Measurements from ENCODE around the gene LCLAT1. TPM values are rescaled to one million over a fixed set of nuclear protein-coding genes. Genes with fewer than 3 reads are reported as not detected.

LCLAT1 gene
- polyA plus RNA-seq, 4 donors: 1.6 to 18.3 (median 7.1) TPM

- Histone ChIP-seq H3K4me3 (ENCODE audit: low read depth in 1 of 3, low read length in 3 of 3) (no peak overlapping the region), H3K27ac (ENCODE audit: low read depth in 1 of 3, low read length in 2 of 3) (no peak overlapping the region), H3K27me3 (ENCODE audit: control insufficient read depth in 3 of 3, insufficient read depth in 3 of 3, low read length in 3 of 3) (no peaks in the 10 kb centered on the region), H3K9me3 (ENCODE audit: control insufficient read depth in 2 of 2, insufficient read depth in 1 of 2, low read depth in 1 of 2, low read length in 1 of 2) (peaks cover 0 to 1% of the 10 kb centered on the region in 2 donors), H3K36me3 (ENCODE audit: control insufficient read depth in 3 of 3, insufficient read depth in 2 of 3, low read depth in 1 of 3, low read length in 3 of 3) (no peaks in the 10 kb centered on the region), H3K4me1 (ENCODE audit: control insufficient read depth in 3 of 3, insufficient read depth in 2 of 3, low read depth in 1 of 3, low read length in 2 of 3) (no peaks in the 10 kb centered on the region)
- no peak for FAIRE-seq
- 77 to 94% (median 90%) methylated on average over 1 of the region's 1 CpG for WGBS, 3 donors
- no peak for DNase-seq
Measured at GRCh38 chr2:30545875-30546274, 98.8 kb downstream of the LCLAT1 start.

- H3K27ac ChIP-seq (ENCODE audit: low read depth in 1 of 3, low read length in 2 of 3): no peak overlapping the region
- 94 to 98% (median 96%) methylated on average over 2 of the region's 2 CpGs for WGBS, 3 donors
- no peak for FAIRE-seq
Measured at GRCh38 chr2:30548386-30548785, 101.3 kb downstream of the LCLAT1 start.

GRCh38 chr2:30549096-30549495 is 102.0 kb downstream of the LCLAT1 start:
- Histone ChIP-seq H3K9me3 (ENCODE audit: control insufficient read depth in 2 of 2, insufficient read depth in 1 of 2, low read depth in 1 of 2, low read length in 1 of 2) (peaks cover 0 to 8% of the 10 kb centered on the region in 2 donors), H3K36me3 (ENCODE audit: control insufficient read depth in 3 of 3, insufficient read depth in 2 of 3, low read depth in 1 of 3, low read length in 3 of 3) (peaks cover 0 to 1% (median 0%) of the 10 kb centered on the region in 3 donors), H3K27me3 (ENCODE audit: control insufficient read depth in 3 of 3, insufficient read depth in 3 of 3, low read length in 3 of 3) (no peaks in the 10 kb centered on the region), H3K27ac (ENCODE audit: low read depth in 1 of 3, low read length in 2 of 3) (no peak overlapping the region), H3K4me1 (ENCODE audit: control insufficient read depth in 3 of 3, insufficient read depth in 2 of 3, low read depth in 1 of 3, low read length in 2 of 3) (no peaks in the 10 kb centered on the region), H3K4me3 (ENCODE audit: low read depth in 1 of 3, low read length in 3 of 3) (no peak overlapping the region)
- FAIRE-seq (no peak), DNase-seq (no peak)
- WGBS, 3 donors: 94 to 100% (median 96%) methylated on average over 2 of the region's 2 CpGs

More at GRCh38 chr2:30548386-30548785, 101.3 kb downstream of the LCLAT1 start:
- H3K27me3 ChIP-seq (ENCODE audit: control insufficient read depth in 3 of 3, insufficient read depth in 3 of 3, low read length in 3 of 3): no peaks in the 10 kb centered on the region
- peaks cover 0 to 8% of the 10 kb centered on the region in 2 donors for H3K9me3 ChIP-seq (ENCODE audit: control insufficient read depth in 2 of 2, insufficient read depth in 1 of 2, low read depth in 1 of 2, low read length in 1 of 2)
- no peaks in the 10 kb centered on the region for H3K4me1 ChIP-seq (ENCODE audit: control insufficient read depth in 3 of 3, insufficient read depth in 2 of 3, low read depth in 1 of 3, low read length in 2 of 3)
- peaks cover 0 to 1% (median 0%) of the 10 kb centered on the region in 3 donors for H3K36me3 ChIP-seq (ENCODE audit: control insufficient read depth in 3 of 3, insufficient read depth in 2 of 3, low read depth in 1 of 3, low read length in 3 of 3)
- DNase-seq: no peak
- H3K4me3 ChIP-seq (ENCODE audit: low read depth in 1 of 3, low read length in 3 of 3): no peak overlapping the region

GRCh38 chr2:30559544-30560275 is 112.7 kb downstream of the LCLAT1 start:
- H3K27me3 ChIP-seq (ENCODE audit: control insufficient read depth in 3 of 3, insufficient read depth in 3 of 3, low read length in 3 of 3): no peaks in the 10 kb centered on the region
- H3K27ac ChIP-seq (ENCODE audit: low read depth in 1 of 3, low read length in 2 of 3): no peak overlapping the region
- no peak for FAIRE-seq
- H3K4me3 ChIP-seq (ENCODE audit: low read depth in 1 of 3, low read length in 3 of 3): no peak overlapping the region
- no peaks in the 10 kb centered on the region for H3K4me1 ChIP-seq (ENCODE audit: control insufficient read depth in 3 of 3, insufficient read depth in 2 of 3, low read depth in 1 of 3, low read length in 2 of 3)
- DNase-seq: no peak
- 92 to 97% (median 94%) methylated on average over 1 of the region's 1 CpG for WGBS, 3 donors
- no peaks in the 10 kb centered on the region for H3K36me3 ChIP-seq (ENCODE audit: control insufficient read depth in 3 of 3, insufficient read depth in 2 of 3, low read depth in 1 of 3, low read length in 3 of 3)
- H3K9me3 ChIP-seq (ENCODE audit: control insufficient read depth in 2 of 2, insufficient read depth in 1 of 2, low read depth in 1 of 2, low read length in 1 of 2): no peaks in the 10 kb centered on the region

GRCh38 chr2:30561349-30561748 is 114.3 kb downstream of the LCLAT1 start:
- H3K36me3 ChIP-seq (ENCODE audit: control insufficient read depth in 3 of 3, insufficient read depth in 2 of 3, low read depth in 1 of 3, low read length in 3 of 3): peaks cover 0 to 2% (median 0%) of the 10 kb centered on the region in 3 donors
- FAIRE-seq (no peak), DNase-seq (no peak)
- 90 to 97% (median 94%) methylated on average over 1 of the region's 1 CpG for WGBS, 3 donors
- no peaks in the 10 kb centered on the region for H3K4me1 ChIP-seq (ENCODE audit: control insufficient read depth in 3 of 3, insufficient read depth in 2 of 3, low read depth in 1 of 3, low read length in 2 of 3)
- H3K27ac ChIP-seq (ENCODE audit: low read depth in 1 of 3, low read length in 2 of 3): no peak overlapping the region
- no peaks in the 10 kb centered on the region for H3K9me3 ChIP-seq (ENCODE audit: control insufficient read depth in 2 of 2, insufficient read depth in 1 of 2, low read depth in 1 of 2, low read length in 1 of 2)
- H3K27me3 ChIP-seq (ENCODE audit: control insufficient read depth in 3 of 3, insufficient read depth in 3 of 3, low read length in 3 of 3): no peaks in the 10 kb centered on the region
- H3K4me3 ChIP-seq (ENCODE audit: low read depth in 1 of 3, low read length in 3 of 3): no peak overlapping the region

GRCh38 chr2:30565851-30566358 is 118.9 kb downstream of the LCLAT1 start:
- Histone ChIP-seq H3K27me3 (ENCODE audit: control insufficient read depth in 3 of 3, insufficient read depth in 3 of 3, low read length in 3 of 3) (no peaks in the 10 kb centered on the region), H3K4me1 (ENCODE audit: control insufficient read depth in 3 of 3, insufficient read depth in 2 of 3, low read depth in 1 of 3, low read length in 2 of 3) (no peaks in the 10 kb centered on the region), H3K4me3 (ENCODE audit: low read depth in 1 of 3, low read length in 3 of 3) (no peak overlapping the region), H3K9me3 (ENCODE audit: control insufficient read depth in 2 of 2, insufficient read depth in 1 of 2, low read depth in 1 of 2, low read length in 1 of 2) (no peaks in the 10 kb centered on the region), H3K36me3 (ENCODE audit: control insufficient read depth in 3 of 3, insufficient read depth in 2 of 3, low read depth in 1 of 3, low read length in 3 of 3) (peaks cover 0 to 4% (median 2%) of the 10 kb centered on the region in 3 donors), H3K27ac (ENCODE audit: low read depth in 1 of 3, low read length in 2 of 3) (peak overlapping the region in 2 of 3 donors; percentile 37 to 66)
- FAIRE-seq: no peak
- WGBS, 3 donors: 60 to 88% (median 77%) methylated on average over 5 of the region's 5 CpGs
- peak in 1 of 2 donors; percentile 12 for DNase-seq

- Histone ChIP-seq H3K4me3 (ENCODE audit: low read depth in 1 of 3, low read length in 3 of 3) (no peak overlapping the region), H3K27ac (ENCODE audit: low read depth in 1 of 3, low read length in 2 of 3) (no peak overlapping the region), H3K36me3 (ENCODE audit: control insufficient read depth in 3 of 3, insufficient read depth in 2 of 3, low read depth in 1 of 3, low read length in 3 of 3) (peaks cover 0 to 4% (median 2%) of the 10 kb centered on the region in 3 donors), H3K9me3 (ENCODE audit: control insufficient read depth in 2 of 2, insufficient read depth in 1 of 2, low read depth in 1 of 2, low read length in 1 of 2) (no peaks in the 10 kb centered on the region), H3K4me1 (ENCODE audit: control insufficient read depth in 3 of 3, insufficient read depth in 2 of 3, low read depth in 1 of 3, low read length in 2 of 3) (no peaks in the 10 kb centered on the region), H3K27me3 (ENCODE audit: control insufficient read depth in 3 of 3, insufficient read depth in 3 of 3, low read length in 3 of 3) (no peaks in the 10 kb centered on the region)
- DNase-seq (no peak), FAIRE-seq (no peak)
- 76 to 96% (median 92%) methylated on average over 4 of the region's 4 CpGs for WGBS, 3 donors
Measured at GRCh38 chr2:30566631-30567030, 119.6 kb downstream of the LCLAT1 start.

- FAIRE-seq: no peak
- whole genome bisulfite sequencing, 3 donors: 95 to 98% (median 96%) methylated on average over 4 of the region's 4 CpGs
- DNase-seq: no peak
- Histone ChIP-seq H3K4me3 (ENCODE audit: low read depth in 1 of 3, low read length in 3 of 3) (no peak overlapping the region), H3K9me3 (ENCODE audit: control insufficient read depth in 2 of 2, insufficient read depth in 1 of 2, low read depth in 1 of 2, low read length in 1 of 2) (no peaks in the 10 kb centered on the region), H3K27ac (ENCODE audit: low read depth in 1 of 3, low read length in 2 of 3) (no peak overlapping the region), H3K36me3 (ENCODE audit: control insufficient read depth in 3 of 3, insufficient read depth in 2 of 3, low read depth in 1 of 3, low read length in 3 of 3) (peaks cover 0 to 4% (median 2%) of the 10 kb centered on the region in 3 donors), H3K27me3 (ENCODE audit: control insufficient read depth in 3 of 3, insufficient read depth in 3 of 3, low read length in 3 of 3) (no peaks in the 10 kb centered on the region), H3K4me1 (ENCODE audit: control insufficient read depth in 3 of 3, insufficient read depth in 2 of 3, low read depth in 1 of 3, low read length in 2 of 3) (no peaks in the 10 kb centered on the region)
Measured at GRCh38 chr2:30567317-30567716, 120.3 kb downstream of the LCLAT1 start.
